Stimulated activated CD8-positive, alpha-beta memory T cell treated with anti-CD3 and anti-CD28 coated beads, Interleukin-7, amount 100 ng/mL, for 48 hours (primary cell): ENCODE measurements around the gene PLGRKT.
"Not testable (repeated sequence)": the region's sequence is repeated elsewhere in the genome, so short reads cannot be mapped to it uniquely, and the experiment has no call there.

Source experiments
- DNase-seq, 2 donors: peaks; one replicate each; pipeline ENCODE4 v3.0.0-alpha.2; 2020; ENCODE audit warnings: low read depth in 1 of 2; ENCODE audit errors: extremely low read depth in 1 of 2

The PLGRKT gene

GRCh38 chr9:5321601-5322000 lies 116.1 kb downstream of the PLGRKT start:
- not testable (repeated sequence) for DNase-seq

GRCh38 chr9:5321058-5321457 lies 116.7 kb downstream of the PLGRKT start:
- no peak for DNase-seq

- DNase-seq, result not testable (repeated sequence)
Measured at GRCh38 chr9:5316406-5316805, 121.3 kb downstream of the PLGRKT start.

GRCh38 chr9:5315187-5315923 lies 122.4 kb downstream of the PLGRKT start:
- DNase-seq, result no peak

GRCh38 chr9:5310851-5311250 lies 126.9 kb downstream of the PLGRKT start:
- DNase-seq, result no peak
